Small intestine (tissue), 7 donors: Measurements from ENCODE around the gene EFEMP1. TPM values are rescaled to one million over a fixed set of nuclear protein-coding genes. Genes with fewer than 3 reads are reported as not detected.

Experiments
- DNase-seq, 2 donors: peaks; one replicate each; pipeline versions ENCODE4 v3.0.0 to v3.0.0-alpha.2; 2013
- FAIRE-seq: peaks from 2 replicates; lab custom pipeline; 2012; peaks lifted over from hg19 to GRCh38; lab: Jason Lieb, UNC
- H3K27ac ChIP-seq, 3 donors: one replicate each; pipeline ENCODE4 v1.5.1; 2013; ENCODE audit warnings: low read length in 2 of 3, mild to moderate bottlenecking in 2 of 3, control low read depth in 1 of 3, inconsistent platforms in 1 of 3, low read depth in 1 of 3, moderate library complexity in 1 of 3
- H3K27me3 ChIP-seq, 3 donors: one replicate each; pipeline ENCODE4 v1.6.1; 2013; ENCODE audit warnings: low read length in 3 of 3, inconsistent platforms in 1 of 3; ENCODE audit not compliant: control insufficient read depth in 3 of 3, insufficient read depth in 3 of 3
- H3K36me3 ChIP-seq, 3 donors: one replicate each; pipeline ENCODE4 v1.6.1; 2013; ENCODE audit warnings: low read length in 3 of 3, inconsistent platforms in 1 of 3, low read depth in 1 of 3, mild to moderate bottlenecking in 1 of 3, moderate library complexity in 1 of 3; ENCODE audit not compliant: control insufficient read depth in 3 of 3, insufficient read depth in 2 of 3
- H3K4me1 ChIP-seq, 3 donors: one replicate each; pipeline ENCODE4 v1.6.1; 2013; ENCODE audit warnings: low read length in 2 of 3, inconsistent platforms in 1 of 3, low read depth in 1 of 3, mild to moderate bottlenecking in 1 of 3, moderate library complexity in 1 of 3; ENCODE audit not compliant: control insufficient read depth in 3 of 3, insufficient read depth in 2 of 3
- H3K4me3 ChIP-seq, 3 donors: one replicate each; pipeline ENCODE4 v1.5.1; 2013; ENCODE audit warnings: low read length in 3 of 3, control low read depth in 1 of 3, inconsistent platforms in 1 of 3, low read depth in 1 of 3, mild to moderate bottlenecking in 1 of 3, moderate library complexity in 1 of 3
- H3K9me3 ChIP-seq, 2 donors: one replicate each; pipeline ENCODE4 v1.6.1; 2013; ENCODE audit warnings: low read depth in 1 of 2, low read length in 1 of 2; ENCODE audit not compliant: control insufficient read depth in 2 of 2, insufficient read depth in 1 of 2
- WGBS, 3 donors: extraction: QIAGEN DNeasy Blood & Tissue Kit; methylation state at CpG; one replicate each; pipeline ENCODE4 v1.1.7; 2013; 5-methylcytosine and 5-hydroxymethylcytosine counted together
- polyA plus RNA-seq, 4 donors: library from polyadenylated mRNA; stranded (reverse) in 3 of 4; unstranded in 1 of 4; fragments of 200-250 nt in 3 of 4; fragments of 120-200 nt in 1 of 4; gene quantifications; one replicate each; pipeline versions ENCODE4 v1.2.1 to v1.2.3, GENCODE V29; 2013
- donor health status: healthy with polysubstance abuse.
- donor health status: control.
- donor health status: control.
- donor health status: Bipolar disorder and iron deficiency.
- donor health status: healthy.

EFEMP1 gene
- polyA plus RNA-seq, 4 donors, result 0.89 to 50.1 (median 13.5) TPM

GRCh38 chr2:55916473-55917049, 7.0 kb downstream of the EFEMP1 start:
- Histone ChIP-seq H3K36me3 (no peaks in the 10 kb centered on the region), H3K4me1 (no peaks in the 10 kb centered on the region), H3K27me3 (no peaks in the 10 kb centered on the region), H3K9me3 (no peaks in the 10 kb centered on the region), H3K4me3 (no peak overlapping the region), H3K27ac (no peak overlapping the region)
- FAIRE-seq, result no peak
- 75 to 78% (median 75%) methylated on average over 7 of the region's 7 CpGs for WGBS, 3 donors
- DNase-seq, result no peak

GRCh38 chr2:55914786-55915185, 8.8 kb downstream of the EFEMP1 start:
- DNase-seq, result no peak
- Histone ChIP-seq H3K4me1 (no peaks in the 10 kb centered on the region), H3K27me3 (no peaks in the 10 kb centered on the region), H3K36me3 (no peaks in the 10 kb centered on the region), H3K9me3 (no peaks in the 10 kb centered on the region), H3K4me3 (no peak overlapping the region), H3K27ac (no peak overlapping the region)
- WGBS, 3 donors, result 59 to 82% (median 66%) methylated on average over 1 of the region's 1 CpG
- no peak for FAIRE-seq

GRCh38 chr2:55912926-55913325, 10.7 kb downstream of the EFEMP1 start:
- no peaks in the 10 kb centered on the region for H3K4me1 ChIP-seq
- no peak overlapping the region for H3K27ac ChIP-seq
- DNase-seq (no peak), FAIRE-seq (no peak)
- H3K36me3 ChIP-seq, result no peaks in the 10 kb centered on the region
- no peaks in the 10 kb centered on the region for H3K27me3 ChIP-seq
- H3K4me3 ChIP-seq, result no peak overlapping the region
- 83 to 91% (median 87%) methylated on average over 3 of the region's 3 CpGs for WGBS, 3 donors
- no peaks in the 10 kb centered on the region for H3K9me3 ChIP-seq

- DNase-seq (no peak), FAIRE-seq (no peak)
- WGBS, 3 donors, result 93 to 94% (median 94%) methylated on average over 2 of the region's 2 CpGs
- Histone ChIP-seq H3K9me3 (no peaks in the 10 kb centered on the region), H3K27ac (no peak overlapping the region), H3K4me1 (no peaks in the 10 kb centered on the region), H3K27me3 (no peaks in the 10 kb centered on the region), H3K4me3 (no peak overlapping the region), H3K36me3 (no peaks in the 10 kb centered on the region)
Observed at GRCh38 chr2:55910077-55910476, 13.5 kb downstream of the EFEMP1 start.

GRCh38 chr2:55907686-55908085, 15.9 kb downstream of the EFEMP1 start:
- H3K36me3 ChIP-seq, result no peaks in the 10 kb centered on the region
- no peak for DNase-seq

GRCh38 chr2:55906993-55907392, 16.6 kb downstream of the EFEMP1 start:
- H3K27me3 ChIP-seq, result no peaks in the 10 kb centered on the region
- no peak for FAIRE-seq

More at GRCh38 chr2:55907686-55908085, 15.9 kb downstream of the EFEMP1 start:
- Histone ChIP-seq H3K27me3 (no peaks in the 10 kb centered on the region), H3K9me3 (no peaks in the 10 kb centered on the region), H3K4me1 (no peaks in the 10 kb centered on the region), H3K27ac (no peak overlapping the region), H3K4me3 (no peak overlapping the region)
- FAIRE-seq, result no peak
- WGBS, 3 donors, result 36 to 61% (median 43%) methylated on average over 3 of the region's 3 CpGs

GRCh38 chr2:55903727-55904126, 19.9 kb downstream of the EFEMP1 start:
- DNase-seq (no peak), FAIRE-seq (no peak)
- 89 to 92% (median 90%) methylated on average over 2 of the region's 2 CpGs for WGBS, 3 donors
- no peaks in the 10 kb centered on the region for H3K9me3 ChIP-seq
- H3K4me3 ChIP-seq, result no peak overlapping the region
- H3K27me3 ChIP-seq, result no peaks in the 10 kb centered on the region
- H3K4me1 ChIP-seq, result peaks cover 0 to 3% (median 0%) of the 10 kb centered on the region in 3 donors
- no peak overlapping the region for H3K27ac ChIP-seq
- no peaks in the 10 kb centered on the region for H3K36me3 ChIP-seq

More at GRCh38 chr2:55906993-55907392, 16.6 kb downstream of the EFEMP1 start:
- WGBS, 3 donors, result 73 to 84% (median 76%) methylated on average over 1 of the region's 1 CpG
- DNase-seq, result no peak
- Histone ChIP-seq H3K4me3 (no peak overlapping the region), H3K4me1 (no peaks in the 10 kb centered on the region), H3K36me3 (no peaks in the 10 kb centered on the region), H3K9me3 (no peaks in the 10 kb centered on the region), H3K27ac (no peak overlapping the region)

- H3K4me1 ChIP-seq, result peaks cover 0 to 3% (median 0%) of the 10 kb centered on the region in 3 donors
- no peaks in the 10 kb centered on the region for H3K9me3 ChIP-seq
- no peaks in the 10 kb centered on the region for H3K36me3 ChIP-seq
- H3K27ac ChIP-seq, result no peak overlapping the region
- no peak overlapping the region for H3K4me3 ChIP-seq
- no peaks in the 10 kb centered on the region for H3K27me3 ChIP-seq
- DNase-seq (no peak), FAIRE-seq (no peak)
Observed at GRCh38 chr2:55902971-55903370, 20.6 kb downstream of the EFEMP1 start.

GRCh38 chr2:55902429-55902828, 21.2 kb downstream of the EFEMP1 start:
- no peaks in the 10 kb centered on the region for H3K27me3 ChIP-seq
- H3K4me1 ChIP-seq, result peaks cover 0 to 3% (median 0%) of the 10 kb centered on the region in 3 donors
- H3K9me3 ChIP-seq, result no peaks in the 10 kb centered on the region
- no peak overlapping the region for H3K27ac ChIP-seq
- H3K4me3 ChIP-seq, result no peak overlapping the region
- FAIRE-seq, result no peak
- DNase-seq, result no peak
- no peaks in the 10 kb centered on the region for H3K36me3 ChIP-seq
- 42 to 75% (median 50%) methylated on average over 3 of the region's 3 CpGs for WGBS, 3 donors
